Stimulated activated CD4-positive, alpha-beta T cell treated with anti-CD3 and anti-CD28 coated beads, TNF-alpha, amount 100 ng/mL, for 24 hours (primary cell): Measurements from ENCODE around the gene RASGRP3.
"Not testable (repeated sequence)": the region's sequence is repeated elsewhere in the genome, so short reads cannot be mapped to it uniquely, and the experiment has no call there.

ENCODE experiments used
- DNase-seq, 3 experiments: peaks; one replicate each; pipeline ENCODE4 v3.0.0-alpha.2; 2020; ENCODE audit warnings: low read depth in 3 of 3

RASGRP3 gene, protein sequence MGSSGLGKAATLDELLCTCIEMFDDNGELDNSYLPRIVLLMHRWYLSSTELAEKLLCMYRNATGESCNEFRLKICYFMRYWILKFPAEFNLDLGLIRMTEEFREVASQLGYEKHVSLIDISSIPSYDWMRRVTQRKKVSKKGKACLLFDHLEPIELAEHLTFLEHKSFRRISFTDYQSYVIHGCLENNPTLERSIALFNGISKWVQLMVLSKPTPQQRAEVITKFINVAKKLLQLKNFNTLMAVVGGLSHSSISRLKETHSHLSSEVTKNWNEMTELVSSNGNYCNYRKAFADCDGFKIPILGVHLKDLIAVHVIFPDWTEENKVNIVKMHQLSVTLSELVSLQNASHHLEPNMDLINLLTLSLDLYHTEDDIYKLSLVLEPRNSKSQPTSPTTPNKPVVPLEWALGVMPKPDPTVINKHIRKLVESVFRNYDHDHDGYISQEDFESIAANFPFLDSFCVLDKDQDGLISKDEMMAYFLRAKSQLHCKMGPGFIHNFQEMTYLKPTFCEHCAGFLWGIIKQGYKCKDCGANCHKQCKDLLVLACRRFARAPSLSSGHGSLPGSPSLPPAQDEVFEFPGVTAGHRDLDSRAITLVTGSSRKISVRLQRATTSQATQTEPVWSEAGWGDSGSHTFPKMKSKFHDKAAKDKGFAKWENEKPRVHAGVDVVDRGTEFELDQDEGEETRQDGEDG

DNA sequence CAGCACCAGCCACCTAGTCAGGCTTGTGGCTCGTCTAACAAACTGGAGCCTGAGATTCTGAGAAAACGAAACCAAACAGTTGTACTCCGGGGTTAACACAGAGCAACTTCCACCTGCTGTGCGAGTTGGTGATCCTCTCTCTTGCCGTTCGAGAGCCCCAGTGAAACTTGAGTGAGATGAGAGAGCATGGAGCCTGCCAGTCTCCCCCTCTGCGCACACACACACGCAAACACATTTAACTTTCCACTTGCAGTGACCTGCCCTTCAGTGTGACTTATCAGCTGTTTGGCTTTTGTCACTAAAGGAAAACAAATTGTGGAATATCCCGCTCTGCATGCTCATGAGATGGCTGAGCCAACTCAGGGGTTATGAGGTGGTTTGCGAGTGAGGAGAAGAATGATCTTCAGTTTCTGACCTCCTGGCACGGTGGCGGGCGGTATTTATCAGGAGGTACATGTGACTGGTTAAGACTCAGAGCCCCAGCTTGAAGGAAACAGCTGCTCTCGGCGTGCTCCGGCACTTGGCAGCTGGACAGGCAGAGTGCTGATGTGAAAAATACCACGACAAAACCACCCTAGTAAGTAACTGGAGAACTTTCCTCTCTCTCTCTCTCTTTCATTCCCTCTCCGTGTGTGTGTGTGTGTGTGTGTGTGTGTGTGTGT is at the start of gene RASGRP3:
TSS of gene RASGRP3 (plus strand) at position 519 of the 662 bp plus-strand sequence. CDS start 38,488 bp downstream, outside the sequence.
- DNase-seq = peak; percentile 24 to 43 (median 27)

DNA sequence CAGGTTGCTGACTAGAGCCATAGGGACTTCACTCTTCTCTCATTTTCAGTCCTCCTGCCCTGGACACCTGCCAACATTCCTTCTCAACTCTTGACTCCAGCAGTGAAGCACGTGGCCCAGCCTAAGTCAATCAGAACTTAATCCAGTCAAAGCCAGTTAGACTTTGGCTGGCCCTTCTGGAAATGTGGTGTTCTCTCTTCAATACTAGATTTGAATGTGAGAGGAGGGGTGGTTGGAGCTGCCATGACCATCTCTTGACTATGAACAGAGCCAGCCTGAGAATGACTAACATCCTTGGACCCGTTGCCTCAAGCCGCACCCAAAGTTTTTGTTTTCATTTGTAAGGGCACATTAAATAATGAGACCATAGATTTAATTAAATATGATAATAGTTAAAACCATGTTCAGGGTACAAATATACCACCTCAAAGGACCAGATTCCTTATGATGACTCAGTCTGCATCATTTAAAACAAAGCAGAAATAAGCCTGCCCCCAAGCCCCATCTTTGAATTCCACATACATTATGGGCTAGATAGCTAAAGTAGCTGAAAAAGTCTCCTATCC is 49.7 kb upstream of the RASGRP3 start:
- DNase-seq = no peak

DNA sequence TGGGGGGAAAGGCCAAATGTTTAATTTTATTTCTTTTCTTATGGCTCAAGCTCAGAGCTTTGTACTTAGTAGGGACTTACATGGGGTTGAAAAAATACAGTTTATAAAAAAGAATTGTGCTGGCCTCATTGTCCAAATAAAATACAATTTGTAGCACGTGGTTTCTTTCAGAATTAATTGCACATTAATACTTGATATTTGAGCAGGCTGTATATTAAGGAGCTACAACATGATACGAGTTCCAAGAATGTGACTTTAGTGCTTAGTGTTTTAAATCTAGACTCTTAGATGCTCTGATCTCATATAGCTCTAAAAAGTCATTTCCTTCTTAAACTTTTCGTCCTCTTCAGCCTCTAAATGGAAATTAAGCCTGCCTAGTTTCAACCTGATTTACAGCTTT is 46.4 kb upstream of the RASGRP3 start:
- DNase-seq = no peak

DNA sequence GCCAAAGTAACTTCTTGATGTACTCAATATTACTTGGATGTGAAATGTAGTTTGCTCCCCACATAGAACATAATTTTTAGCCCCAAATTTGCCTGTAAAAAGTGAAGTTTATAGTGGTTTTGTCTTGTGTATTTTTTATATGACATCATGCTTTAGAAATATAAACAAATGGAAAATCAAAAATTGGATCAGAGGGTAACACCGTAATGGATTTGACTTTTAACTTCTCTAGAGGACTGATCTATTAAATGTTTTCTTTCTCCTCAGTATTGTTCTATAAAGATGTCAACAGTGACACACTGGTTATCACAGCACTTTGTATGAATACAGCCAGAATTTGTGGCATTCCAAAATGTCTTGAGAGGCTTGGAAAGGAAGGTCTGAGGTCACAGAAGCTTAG is 45.6 kb upstream of the RASGRP3 start:
- no peak for DNase-seq

DNA sequence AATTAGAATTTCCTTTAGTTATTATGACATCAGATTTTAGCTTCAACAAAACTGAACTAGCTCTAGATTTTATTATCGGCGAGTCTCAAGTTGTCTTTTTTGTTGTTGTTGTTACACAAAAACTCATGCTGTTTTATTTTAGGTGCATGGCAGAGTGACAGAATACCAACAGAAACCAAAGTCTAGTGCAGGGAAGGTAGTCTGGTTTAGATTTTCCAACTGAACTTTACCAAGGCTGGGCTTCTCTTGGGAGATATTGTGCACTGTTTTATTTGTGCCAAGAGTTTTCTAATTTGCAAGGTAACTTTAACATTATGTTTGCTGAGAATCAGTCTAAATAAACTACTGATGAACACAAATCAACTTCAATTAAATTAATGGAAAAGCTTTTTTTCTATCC is 43.6 kb upstream of the RASGRP3 start:
- DNase-seq = no peak

DNA sequence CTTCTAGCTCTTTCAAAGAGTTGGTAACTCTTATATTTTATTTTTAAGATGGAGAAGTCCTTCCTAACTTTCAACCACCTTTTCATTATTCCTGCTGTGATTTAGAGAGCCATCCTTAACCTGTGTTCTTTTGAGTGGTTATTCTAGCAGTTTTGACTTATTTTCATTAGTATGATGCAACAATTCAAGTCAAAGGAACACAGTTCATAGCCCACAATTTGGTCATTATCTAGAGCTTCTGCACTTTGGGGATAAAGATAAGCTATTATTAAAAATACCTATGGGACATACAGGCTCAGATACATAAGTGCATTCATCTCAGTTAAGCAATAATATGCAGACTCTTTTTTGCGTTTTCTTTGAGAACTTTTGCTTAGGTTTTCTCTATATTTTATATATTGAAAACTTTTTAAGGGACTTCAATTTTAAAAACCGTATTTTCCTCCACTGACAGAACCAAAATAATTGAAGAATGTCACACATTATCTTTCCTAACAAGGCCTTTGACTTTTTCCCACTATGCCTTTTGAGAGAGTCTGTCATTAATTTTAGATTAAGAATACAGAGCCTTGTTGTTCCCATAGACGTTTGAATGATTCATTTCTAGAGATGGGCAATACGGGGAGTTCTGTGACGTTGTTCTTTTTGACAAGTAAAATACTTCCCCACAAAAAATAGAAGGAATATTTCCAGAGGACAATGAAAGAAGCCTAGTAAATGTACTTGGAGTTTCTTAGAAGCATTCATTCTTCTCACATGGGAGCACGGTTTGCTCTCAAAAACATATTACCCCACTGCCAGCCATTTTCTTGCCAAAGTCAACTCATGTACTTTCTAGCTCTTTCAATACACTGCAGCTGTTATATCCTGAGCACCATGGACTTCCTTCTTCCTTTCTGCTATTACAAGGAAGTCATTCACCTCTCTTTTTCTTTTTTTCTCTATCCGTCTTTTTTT is 42.9 kb upstream of the RASGRP3 start:
- DNase-seq = no peak

DNA sequence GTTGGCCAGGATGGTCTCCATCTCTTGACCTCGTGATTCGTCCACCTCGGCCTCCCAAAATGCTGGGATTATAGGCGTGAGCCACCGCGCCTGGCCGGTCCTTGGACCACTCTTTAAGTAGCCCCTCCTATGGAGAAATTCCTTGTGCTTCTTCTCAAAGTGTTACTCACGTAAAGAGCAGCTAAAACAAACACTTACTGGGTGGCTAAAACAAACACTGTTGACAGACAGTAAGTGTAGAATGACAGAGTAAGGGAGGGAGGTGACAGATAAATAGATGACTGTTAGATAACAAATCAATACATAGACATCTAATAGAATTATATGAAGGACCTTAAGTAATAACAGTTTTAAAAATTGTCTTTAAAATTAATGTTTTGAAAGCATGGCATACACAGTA is 40.9 kb upstream of the RASGRP3 start:
- DNase-seq = no peak

DNA sequence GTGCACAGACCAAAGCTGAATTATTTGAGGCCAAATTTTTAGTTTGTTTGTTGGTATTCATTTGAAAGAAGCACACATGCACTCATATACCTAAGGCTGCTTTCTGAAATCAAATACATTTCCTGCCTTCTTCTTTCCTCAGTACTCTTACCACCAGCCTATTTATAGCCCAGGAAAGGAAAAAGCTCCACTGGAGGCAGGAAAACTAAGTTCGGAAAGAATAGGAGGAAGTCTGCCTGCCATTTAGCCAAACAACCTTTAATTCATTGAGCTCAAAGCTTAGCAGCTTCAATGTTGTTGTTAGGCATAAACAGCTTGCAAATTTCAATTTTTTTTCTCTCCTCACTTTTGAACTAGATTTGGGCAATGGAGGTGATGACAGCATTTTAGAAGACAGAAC is 40.4 kb upstream of the RASGRP3 start:
- no peak for DNase-seq

DNA sequence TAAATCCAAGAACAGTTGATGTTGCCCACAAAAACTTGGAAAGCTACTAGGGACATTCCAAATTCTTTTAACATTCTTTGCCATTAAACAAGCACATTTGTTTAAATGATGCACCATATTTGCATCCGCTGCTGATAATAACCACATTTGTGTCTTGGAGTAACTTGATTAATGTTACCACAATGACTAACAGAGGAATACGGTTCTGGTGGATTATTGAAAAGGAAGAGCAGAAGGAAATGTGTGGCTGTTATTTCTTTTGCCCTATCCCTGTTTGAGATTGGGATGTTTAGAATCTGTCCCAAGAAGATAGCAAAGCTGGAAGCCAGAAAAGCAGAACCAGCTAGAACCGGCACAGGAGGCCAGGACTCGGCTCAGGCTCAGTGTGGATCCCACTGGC is 39.2 kb upstream of the RASGRP3 start:
- no peak for DNase-seq

DNA sequence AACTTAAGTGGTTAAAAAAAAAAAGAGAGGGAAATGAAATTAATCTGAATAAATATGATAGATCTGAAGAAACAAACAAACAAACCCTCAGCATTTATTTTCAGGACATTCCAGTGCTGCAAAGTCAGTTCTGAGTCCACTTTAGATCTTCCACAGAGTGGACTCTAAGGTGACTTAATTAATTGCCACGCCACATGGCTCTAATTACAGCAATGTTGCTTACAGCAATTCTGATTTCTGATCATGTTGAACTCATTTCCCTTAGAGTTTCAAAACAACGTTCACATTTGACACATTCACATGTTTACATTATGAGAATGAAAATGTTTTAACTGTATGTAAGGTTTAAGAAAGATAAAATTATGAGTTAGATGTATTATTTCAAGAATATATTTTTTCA is 38.6 kb upstream of the RASGRP3 start:
- DNase-seq = no peak

DNA sequence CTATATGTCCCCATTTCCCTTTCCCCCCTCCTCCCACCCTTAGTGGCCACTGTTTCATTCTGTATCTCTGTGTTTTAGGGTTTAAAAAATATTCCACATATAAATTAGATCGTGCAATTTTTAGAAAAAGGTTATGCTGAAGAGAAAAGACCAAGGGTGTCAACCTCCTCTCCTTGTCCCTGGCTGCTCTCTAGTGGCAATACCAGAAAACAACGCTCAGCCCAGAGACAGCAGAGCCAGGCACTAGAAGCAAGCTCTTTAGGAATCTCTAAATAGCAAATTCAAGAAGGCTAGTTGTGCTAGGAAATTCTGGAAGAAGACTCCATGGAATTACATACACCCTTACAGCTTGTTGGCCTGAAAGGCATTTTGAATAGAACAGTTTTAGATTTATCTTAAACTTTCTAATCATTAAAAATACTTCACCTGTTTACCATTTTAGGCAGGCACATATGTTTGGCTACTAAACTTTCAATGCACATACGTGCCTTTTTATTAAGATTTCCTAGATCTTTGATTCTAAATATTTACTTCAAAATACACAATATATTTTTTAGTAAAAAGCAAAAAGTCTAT is 35.1 kb upstream of the RASGRP3 start:
- DNase-seq = peak in 1 of 3 experiments; percentile 5

DNA sequence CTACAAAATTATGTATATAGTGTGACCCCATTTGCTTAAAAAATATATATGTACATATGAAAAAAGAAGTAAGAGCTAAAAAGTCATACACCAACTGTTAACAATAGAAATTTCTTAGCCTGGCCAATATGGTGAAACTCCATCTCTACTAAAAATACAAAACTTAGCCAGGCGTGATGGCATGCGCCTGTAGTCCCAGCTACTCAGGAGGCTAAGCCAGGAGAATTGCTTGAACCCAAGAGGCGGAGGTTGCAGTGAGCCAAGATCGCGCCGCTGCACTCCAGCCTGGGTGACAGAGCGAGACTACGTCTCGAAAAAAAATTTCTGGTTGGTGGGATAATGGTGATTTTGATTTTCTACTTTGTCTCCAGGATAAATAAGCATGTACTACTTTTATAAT is 34.4 kb upstream of the RASGRP3 start:
- DNase-seq = not testable (repeated sequence)

DNA sequence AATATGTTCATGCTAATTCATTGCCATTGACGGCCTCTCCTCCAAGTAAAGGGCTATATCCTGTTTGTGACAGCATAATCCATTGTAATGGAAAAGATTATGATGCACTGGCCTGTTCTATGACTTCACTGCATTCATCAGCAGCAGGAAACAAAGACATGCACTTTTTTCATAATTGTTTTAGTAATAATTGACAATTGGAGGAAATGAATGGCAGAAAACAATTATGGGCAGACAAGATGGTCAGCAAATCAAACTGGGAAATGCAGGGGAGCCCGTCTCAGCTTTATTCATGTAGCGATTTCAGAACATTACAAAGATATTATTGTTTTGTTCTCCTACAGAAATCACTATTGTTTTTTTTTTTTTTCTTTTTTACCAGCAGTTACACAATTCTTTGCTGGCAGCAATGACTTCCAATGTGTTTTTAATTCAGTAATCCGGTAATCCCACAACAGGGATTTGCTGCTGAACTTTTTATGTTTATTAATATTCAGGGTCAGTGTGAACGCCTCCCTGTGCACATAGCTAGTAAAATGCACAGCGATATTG is 33.8 kb upstream of the RASGRP3 start:
- DNase-seq = no peak

DNA sequence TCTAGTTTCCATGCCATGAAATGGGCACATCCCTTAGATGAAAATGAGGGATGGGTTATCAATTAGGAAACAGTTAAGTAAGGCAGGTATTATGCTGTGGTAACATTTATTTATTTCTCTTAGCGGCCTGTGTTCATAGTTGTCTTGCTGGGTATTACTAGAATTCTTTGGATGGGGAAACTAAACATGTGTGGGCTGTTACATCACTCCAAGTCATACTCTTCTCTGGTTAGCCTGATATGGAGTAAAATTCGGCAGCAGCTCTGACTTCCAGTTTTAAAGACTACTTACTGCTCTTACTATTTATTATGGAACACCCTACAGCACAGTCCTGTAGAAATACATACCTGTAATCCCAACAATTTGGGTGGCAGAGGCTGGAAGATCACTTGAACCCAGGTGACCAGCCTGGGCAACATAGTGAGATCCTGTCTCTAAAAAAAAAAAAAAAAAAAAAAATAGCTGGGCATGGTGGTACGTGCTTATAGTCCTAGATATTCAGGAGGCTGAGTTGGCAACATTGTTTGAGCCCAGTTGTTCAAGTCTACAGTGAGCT is 33.1 kb upstream of the RASGRP3 start:
- DNase-seq = no peak

DNA sequence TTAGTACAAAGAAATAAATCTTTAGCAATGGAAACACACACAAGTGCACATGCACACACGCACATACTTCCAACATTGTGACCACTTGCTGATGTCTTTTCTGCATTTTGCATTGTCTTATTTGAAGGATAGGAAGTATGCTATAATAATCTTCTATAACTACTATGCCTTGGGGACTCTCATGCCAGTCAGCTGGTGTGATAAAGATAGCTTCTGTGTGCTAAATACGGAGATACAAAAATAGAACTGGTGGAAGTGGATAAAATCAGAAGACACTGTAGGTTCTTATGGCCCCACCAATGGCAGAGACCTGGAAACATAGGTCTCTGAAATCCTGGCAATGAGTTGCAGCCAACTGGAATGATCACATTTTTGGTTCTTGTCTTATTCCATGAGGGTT is 31.5 kb upstream of the RASGRP3 start:
- no peak for DNase-seq

DNA sequence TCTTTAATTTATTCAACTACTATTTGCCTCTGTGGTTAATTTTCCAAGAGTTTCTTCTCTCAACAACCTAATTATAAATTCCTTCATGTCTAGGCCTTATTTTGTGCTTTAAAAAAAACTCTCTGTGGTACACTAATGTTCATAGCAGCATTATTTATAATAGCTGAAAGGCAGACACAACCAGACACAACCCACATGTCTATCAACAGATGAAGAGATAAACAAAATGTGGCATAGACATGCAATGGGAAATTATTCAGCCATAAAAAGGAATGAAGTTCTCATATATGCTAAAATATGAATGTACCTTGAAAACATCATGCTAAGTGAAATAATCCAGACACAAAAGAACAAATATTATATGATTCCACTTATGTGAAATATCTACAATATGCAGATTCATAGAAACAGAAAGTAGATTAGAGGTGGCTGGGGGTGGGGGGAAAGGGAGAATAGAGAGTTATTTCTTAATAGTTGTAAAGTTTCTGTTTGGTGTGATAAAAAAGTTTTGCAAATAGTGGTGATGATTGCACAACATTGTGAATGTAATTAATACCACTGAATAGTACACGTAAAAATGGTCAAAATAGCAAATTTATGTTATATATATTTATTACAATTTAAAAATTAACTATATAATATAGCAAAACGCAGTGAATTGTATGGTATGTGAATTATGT is 28.1 kb upstream of the RASGRP3 start:
- DNase-seq = no peak

DNA sequence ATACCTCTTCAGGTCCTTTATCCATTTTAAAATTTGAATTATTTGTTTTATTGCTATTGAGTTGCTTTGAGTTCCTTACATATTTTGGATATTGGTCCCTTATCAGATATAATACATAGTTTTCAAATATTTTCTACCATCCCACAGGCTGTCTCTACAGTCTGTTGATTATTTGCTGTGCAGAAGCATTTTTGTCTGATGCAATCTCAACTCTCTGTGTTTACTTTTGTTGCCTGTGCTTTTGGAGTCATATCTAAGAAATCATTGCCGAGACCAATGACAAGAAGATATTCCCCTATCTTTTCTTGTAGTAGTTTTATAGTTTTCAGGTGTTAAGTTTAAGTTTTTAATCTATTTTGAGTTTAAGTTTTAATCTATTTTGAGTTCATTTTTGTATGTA is 25.2 kb upstream of the RASGRP3 start:
- no peak for DNase-seq

DNA sequence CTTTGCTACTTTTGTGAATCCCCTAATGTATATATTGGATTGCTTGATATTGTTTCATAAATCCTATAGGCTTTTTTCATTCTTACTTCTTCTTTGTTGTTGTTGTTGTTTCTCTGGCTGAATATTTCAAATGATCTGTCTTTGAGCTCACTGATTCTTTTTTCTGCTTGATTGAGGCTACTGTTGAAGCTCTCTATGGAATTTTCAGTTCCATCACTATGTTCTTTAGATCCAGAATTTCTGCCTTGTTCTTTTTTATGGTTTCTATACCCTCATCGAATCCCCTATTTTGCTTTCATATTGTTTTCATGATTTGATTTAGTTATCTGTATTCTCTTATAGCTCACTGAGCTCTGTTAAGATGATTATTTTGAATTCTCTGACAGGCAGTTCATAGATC is 24.6 kb upstream of the RASGRP3 start:
- DNase-seq = no peak

DNA sequence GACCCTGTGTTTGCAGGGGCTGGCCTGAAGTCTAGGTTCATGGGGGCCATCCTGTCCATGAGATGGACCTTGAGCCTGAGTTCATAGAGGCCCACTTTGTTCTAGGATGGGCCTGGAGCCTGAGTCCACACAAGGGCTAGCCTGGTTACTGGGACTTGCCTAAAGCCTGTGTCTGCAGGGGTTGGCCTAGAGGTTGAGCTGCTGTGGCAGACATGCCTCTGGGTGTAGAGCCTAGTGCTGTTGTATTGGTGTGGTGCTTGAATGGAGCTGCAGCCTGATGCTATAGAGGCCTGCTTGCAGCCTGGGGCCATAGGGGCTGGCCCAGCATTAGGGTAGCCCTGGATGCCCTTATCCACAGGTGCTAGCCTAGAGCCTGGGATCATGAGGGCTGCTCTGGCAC is 23.9 kb upstream of the RASGRP3 start:
- no peak for DNase-seq
